NCI-H1436 treated with DMSO at 0.1 percent for 48 hours (cell line): Measurements from ENCODE around the gene PLA2G2C.

ENCODE experiments used
- DNase-seq: peaks from one replicate; lab custom pipeline; 2025; lab: John Stamatoyannopoulos, UW

Gene PLA2G2C

GRCh38 chr1:20152599-20152930 lies 33.8 kb downstream of the PLA2G2C start:
- DNase-seq: no peak

DNA sequence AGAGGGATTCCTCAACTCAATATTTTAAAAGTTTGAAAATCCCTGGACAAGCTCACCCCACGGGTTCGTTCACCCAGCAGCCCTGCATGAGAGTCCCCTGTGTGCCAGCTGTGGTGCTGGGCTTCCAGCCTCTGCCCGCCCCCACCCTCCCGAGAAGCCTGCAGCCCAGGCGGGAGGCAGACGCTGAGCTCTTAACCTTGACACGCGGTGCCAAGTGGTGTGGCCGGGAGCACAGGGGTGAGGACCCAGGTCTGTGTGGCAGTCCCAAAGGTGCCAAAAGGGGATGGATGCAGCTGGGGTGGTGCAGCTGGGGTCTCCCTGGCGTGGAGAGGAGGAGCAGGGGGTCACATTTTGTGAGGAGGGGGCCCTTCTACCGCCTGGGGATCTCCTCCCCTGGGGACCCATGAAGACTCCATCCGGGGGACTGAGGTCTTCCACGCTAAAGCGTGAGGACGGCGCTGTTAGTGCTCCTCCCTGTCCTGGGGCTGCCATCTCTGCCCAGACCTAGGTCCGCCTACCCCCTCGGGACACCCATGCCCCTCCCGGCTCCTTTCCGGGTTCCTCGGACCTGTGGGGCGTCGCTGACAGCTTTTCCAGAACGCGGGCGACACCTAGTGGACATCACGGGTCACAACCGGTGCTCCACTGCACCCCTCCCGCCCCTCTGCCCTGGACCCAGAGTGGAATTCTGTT lies 34.3 kb downstream of the PLA2G2C start:
- DNase-seq: peak; percentile 43

DNA sequence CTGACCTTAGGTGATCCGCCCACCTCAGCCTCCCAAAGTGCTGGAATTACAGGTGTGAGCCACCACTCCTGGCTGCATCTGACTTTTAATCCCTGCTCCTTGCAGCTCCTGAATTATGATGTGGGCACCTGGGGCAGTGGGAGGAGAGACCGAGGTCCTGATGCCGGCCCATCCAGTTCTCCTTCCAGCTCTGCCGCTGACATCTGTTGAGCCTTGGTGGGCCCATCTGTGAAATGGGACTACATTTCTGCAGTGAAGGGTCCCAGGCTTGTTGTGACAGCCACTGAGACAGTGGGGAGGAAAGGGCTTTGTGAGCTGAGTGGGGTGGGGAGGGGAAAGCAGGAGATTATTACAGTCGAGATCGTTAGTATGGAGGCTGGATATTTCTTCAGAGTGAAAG lies 35.3 kb downstream of the PLA2G2C start:
- no peak for DNase-seq

DNA sequence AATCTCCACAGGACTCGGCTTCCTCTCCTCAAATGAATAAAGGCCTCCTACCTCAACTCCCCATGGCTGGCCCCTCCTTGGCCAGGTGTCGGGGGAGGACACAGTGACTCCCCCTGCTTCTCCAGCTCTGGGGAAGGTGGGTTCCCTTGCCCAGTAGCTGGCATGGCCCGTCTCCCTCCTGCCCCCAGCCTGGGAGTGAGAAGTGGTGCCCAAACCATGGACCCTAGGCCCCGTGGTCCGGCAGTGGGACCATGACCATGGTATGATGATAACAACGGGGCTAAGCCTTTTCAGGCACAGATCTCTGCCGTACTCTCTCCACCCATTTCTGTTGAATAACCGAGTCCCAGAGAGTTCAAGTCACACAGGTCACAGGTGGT lies 36.0 kb downstream of the PLA2G2C start:
- no peak for DNase-seq

- DNase-seq: no peak
Observed at GRCh38 chr1:20149601-20150325, 36.6 kb downstream of the PLA2G2C start.

DNA sequence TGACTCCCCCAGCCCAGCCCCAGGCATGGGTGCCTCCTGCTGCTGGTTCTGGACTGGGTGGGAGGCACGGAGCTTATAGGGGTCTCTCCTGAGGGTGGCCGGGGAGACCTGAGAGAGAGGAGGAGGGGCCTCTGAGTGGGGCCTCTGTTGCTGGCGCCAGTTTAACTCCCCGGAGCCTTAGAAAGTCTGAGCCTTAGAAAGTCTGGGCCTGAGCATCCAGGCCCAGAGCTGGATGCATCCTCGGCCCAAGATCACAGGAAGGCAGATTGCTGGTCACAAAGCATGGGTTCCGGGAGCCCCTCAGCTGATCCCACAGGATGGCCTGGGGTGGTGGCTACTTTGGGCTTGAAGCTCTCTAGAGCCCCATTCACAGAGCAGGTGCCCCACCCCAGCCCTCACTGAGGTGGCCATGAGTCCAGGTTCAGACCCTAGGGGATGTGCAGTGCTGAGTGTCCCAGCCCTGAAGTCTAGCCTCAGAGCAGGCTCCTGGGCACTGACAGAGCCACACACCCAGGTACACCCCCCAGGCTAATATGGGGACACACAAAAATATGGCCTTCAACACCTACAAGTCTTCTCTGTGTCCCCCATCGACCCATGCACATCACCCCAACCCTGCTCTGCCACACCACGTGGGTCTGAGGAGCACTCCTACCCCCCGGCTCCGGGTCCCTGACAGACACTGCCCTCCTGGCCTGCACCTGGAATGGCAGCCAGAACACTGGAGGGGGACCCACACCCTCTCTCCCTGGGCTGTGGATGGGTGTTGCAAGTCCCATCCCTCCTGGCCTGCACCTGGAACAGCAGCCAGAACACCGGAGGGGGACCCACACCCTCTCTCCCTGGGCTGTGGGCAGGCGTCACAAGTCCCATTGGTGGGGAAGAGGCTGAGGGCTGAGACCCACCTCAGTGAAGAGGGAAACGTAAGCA lies 37.5 kb downstream of the PLA2G2C start:
- no peak for DNase-seq

DNA sequence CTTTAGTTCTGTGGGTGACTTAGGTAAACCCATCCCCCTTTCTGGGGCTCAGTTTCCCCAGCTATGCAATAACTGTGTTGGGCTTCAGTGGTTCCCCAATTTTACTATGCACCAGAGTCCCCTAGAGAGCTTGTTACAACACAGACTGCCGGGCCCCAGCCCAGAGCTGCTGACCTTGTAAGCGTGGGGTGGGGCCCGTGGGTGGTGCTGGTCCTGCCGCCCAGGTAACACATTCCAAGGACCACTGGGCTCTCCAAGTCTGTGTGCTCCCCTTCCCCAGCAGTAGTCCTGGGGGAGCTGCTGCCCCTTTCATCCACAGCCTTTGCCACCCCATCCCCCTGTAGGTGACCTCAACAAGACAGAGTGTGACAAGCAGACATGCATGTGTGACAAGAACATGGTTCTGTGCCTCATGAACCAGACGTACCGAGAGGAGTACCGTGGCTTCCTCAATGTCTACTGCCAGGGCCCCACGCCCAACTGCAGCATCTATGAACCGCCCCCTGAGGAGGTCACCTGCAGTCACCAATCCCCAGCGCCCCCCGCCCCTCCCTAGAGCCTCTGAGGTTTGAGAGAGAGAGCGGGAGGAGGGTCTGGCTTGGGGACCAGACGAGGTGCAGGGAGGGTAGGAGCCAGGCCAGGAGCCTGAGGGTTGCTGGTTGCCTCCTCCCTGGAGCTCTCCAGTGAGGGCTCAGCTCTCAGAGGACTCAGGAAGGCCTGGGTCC lies 38.3 kb downstream of the PLA2G2C start:
- no peak for DNase-seq

GRCh38 chr1:20143734-20144565 lies 42.4 kb downstream of the PLA2G2C start:
- no peak for DNase-seq

GRCh38 chr1:20143318-20143717 lies 43.0 kb downstream of the PLA2G2C start:
- no peak for DNase-seq

- no peak for DNase-seq
Observed at GRCh38 chr1:20142001-20142710, 44.2 kb downstream of the PLA2G2C start.

DNA sequence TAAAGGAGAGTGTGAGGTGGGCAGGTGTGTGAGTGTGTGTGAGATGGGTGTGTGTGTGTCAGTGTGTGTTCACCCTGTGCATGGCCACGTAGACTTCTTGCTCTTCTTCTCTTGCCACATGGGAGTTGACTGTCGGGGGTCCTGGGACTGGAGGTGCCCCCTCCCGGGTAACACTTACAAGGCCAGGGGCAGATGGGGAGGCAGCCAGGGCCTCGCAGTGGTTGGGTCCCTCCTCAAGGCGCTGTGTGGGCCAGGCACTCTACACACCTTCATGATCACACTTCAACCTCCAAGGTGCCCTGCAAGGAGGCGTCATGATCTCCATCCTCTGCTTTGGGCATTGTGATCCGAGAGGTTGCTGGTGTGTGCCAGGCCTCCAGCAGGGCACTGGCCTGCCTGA lies 44.9 kb downstream of the PLA2G2C start:
- no peak for DNase-seq

DNA sequence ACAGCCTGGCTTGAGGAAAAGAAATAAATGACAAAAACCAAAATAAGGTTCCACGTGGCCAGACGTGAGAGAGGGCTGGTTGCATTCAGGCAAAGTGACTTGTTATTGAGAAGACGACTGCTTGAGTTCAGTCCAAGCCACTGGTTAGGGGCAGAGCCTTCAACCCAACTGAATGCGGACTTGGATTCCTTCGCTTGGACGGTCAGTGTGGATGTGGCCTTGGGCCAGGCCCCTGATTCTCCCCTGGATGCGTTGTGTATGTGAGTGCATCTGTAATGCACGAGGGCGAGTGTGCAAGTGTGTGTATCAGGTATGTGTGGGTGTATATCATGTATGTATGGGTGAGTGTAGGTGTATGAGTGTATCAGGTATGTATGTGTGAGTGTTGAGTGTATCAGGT lies 45.3 kb downstream of the PLA2G2C start:
- no peak for DNase-seq

- DNase-seq: no peak
Observed at GRCh38 chr1:20139776-20140612, 46.3 kb downstream of the PLA2G2C start.

- DNase-seq: no peak
Observed at GRCh38 chr1:20138961-20139550, 47.3 kb downstream of the PLA2G2C start, which contains the start of gene PLA2G2F. Gene PLA2G2F, plus strand, starts transcription at chr1:20139323. Its CDS starts 105 bp downstream, at chr1:20139428.

- no peak for DNase-seq
Observed at GRCh38 chr1:20138346-20138745, 48.0 kb downstream of the PLA2G2C start.

GRCh38 chr1:20137604-20138003 lies 48.7 kb downstream of the PLA2G2C start:
- DNase-seq: no peak

- no peak for DNase-seq
Observed at GRCh38 chr1:20137055-20137454, 49.3 kb downstream of the PLA2G2C start.

DNA sequence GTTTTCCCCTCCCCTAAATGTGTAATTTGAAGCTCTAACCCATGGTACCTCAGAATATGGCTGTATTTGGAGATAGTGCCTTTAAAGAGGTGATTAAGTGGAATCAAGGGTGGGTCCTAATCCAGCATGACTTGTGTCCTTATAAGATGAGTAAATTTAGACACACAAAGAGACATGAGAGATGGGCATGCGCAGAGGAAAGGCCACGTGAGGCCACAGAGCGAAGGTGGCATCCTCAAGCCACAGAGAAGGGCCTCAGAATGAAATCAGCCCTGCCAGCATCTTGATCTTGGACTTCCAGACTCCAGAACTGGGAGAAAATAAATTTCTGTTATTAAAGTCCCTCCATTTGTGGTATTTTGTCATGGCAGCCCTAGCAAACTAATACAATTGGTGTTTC lies 50.1 kb downstream of the PLA2G2C start:
- no peak for DNase-seq

GRCh38 chr1:20134995-20135394 lies 51.3 kb downstream of the PLA2G2C start:
- DNase-seq: no peak
